Adrenal gland (tissue), 5 donors: Measurements from ENCODE around the gene MRPL33.

Experiments
- POLR2A ChIP-seq, 2 donors: fragments of 450-650 bp; IDR thresholded peaks; one replicate each; pipeline ENCODE4 v1.6.1; 2017; ENCODE audit warnings: antibody characterized with exemption in 2 of 2, mild to moderate bottlenecking in 2 of 2, moderate library complexity in 1 of 2
- TF ChIP-seq, protein P1 (sequence below), 6 experiments: fragments of 450-650 bp in 4 of 6; fragments of 200-600 bp in 2 of 6; sonication (generic) in 1 of 6; IDR thresholded peaks; 1 replicate in 5 of 6; 2 replicates in 1 of 6; pipeline versions ENCODE4 v1.5.1 to v1.8.0; 2016 to 2021; ENCODE audit warnings: antibody characterized with exemption in 6 of 6, mild to moderate bottlenecking in 2 of 6, moderate library complexity in 1 of 6
- donor health status: DM: no; HTN: no; CAD: no.

DNA sequence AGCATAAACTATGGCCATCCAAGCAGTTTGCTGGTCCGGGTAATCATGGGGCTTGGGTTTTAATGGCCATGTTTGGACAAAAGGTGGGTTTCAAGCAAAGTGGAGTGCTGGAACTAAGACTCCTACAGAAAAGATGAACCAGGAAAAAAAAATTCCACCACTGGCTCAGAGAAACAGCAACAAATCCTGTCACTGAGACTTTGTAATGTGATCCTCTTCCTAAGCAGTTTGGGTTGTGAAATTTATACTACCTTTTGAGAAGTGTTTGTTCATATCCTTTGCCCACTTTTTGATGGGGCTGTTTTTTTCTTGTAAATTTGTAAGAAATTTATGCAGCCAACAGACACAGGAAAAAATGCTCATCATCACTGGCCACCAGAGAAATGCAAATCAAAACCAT is 40.2 kb downstream of the MRPL33 start:
- TF ChIP-seq, protein P1, sequence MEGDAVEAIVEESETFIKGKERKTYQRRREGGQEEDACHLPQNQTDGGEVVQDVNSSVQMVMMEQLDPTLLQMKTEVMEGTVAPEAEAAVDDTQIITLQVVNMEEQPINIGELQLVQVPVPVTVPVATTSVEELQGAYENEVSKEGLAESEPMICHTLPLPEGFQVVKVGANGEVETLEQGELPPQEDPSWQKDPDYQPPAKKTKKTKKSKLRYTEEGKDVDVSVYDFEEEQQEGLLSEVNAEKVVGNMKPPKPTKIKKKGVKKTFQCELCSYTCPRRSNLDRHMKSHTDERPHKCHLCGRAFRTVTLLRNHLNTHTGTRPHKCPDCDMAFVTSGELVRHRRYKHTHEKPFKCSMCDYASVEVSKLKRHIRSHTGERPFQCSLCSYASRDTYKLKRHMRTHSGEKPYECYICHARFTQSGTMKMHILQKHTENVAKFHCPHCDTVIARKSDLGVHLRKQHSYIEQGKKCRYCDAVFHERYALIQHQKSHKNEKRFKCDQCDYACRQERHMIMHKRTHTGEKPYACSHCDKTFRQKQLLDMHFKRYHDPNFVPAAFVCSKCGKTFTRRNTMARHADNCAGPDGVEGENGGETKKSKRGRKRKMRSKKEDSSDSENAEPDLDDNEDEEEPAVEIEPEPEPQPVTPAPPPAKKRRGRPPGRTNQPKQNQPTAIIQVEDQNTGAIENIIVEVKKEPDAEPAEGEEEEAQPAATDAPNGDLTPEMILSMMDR (IDR thresholded peaks at IDR 0.05), result no peak
- TF ChIP-seq POLR2A (IDR thresholded peaks at IDR 0.05), result no peak
